Skin of body (tissue), 2 donors: ENCODE measurements around the gene FKBP2. TPM values are rescaled to one million over a fixed set of nuclear protein-coding genes. Genes with fewer than 3 reads are reported as not detected.
"Not testable (repeated sequence)": the region's sequence is repeated elsewhere in the genome, so short reads cannot be mapped to it uniquely, and the experiment has no call there.

Experiments used
- DNase-seq: peaks from one replicate; lab custom pipeline; 2025; lab: John Stamatoyannopoulos, UW
- total RNA-seq: library from RNA; depleted of rRNA; stranded (reverse); fragments of >200 nt; gene quantifications from one replicate; pipeline ENCODE4 v1.2.3, GENCODE V29; 2014

Gene FKBP2
- total RNA-seq, 1 donor from 2014 or later = 39.4 TPM

GRCh38 chr11:64233913-64234586 is 6.8 kb upstream of the FKBP2 start, which contains the start of gene VEGFB:
Gene VEGFB (plus strand): TSS chr11:64234584. CDS start chr11:64234834, 250 bp downstream.
- DNase-seq = no peak

- no peak for DNase-seq
Measured at GRCh38 chr11:64234647-64235379, 6.1 kb upstream of the FKBP2 start.

GRCh38 chr11:64235437-64236161 is 5.3 kb upstream of the FKBP2 start:
- no peak for DNase-seq

GRCh38 chr11:64237484-64237951 is 3.4 kb upstream of the FKBP2 start:
- no peak for DNase-seq

- DNase-seq = no peak
Measured at GRCh38 chr11:64238076-64238475, 2.8 kb upstream of the FKBP2 start.

- DNase-seq = no peak
Measured at GRCh38 chr11:64238999-64239398, 1.9 kb upstream of the FKBP2 start.

GRCh38 chr11:64239662-64240434 is 1.0 kb upstream of the FKBP2 start:
- no peak for DNase-seq

- DNase-seq = peak; percentile 99
Measured at GRCh38 chr11:64241241-64241490, 271 bp downstream of the FKBP2 start.

- no peak for DNase-seq
Measured at GRCh38 chr11:64241491-64242374, 838 bp downstream of the FKBP2 start.

- DNase-seq = no peak
Measured at GRCh38 chr11:64243236-64243854, 2.5 kb downstream of the FKBP2 start.

GRCh38 chr11:64244107-64244506 is 3.2 kb downstream of the FKBP2 start:
- no peak for DNase-seq

- no peak for DNase-seq
Measured at GRCh38 chr11:64244966-64245365, 4.1 kb downstream of the FKBP2 start.

GRCh38 chr11:64245401-64245796 is 4.5 kb downstream of the FKBP2 start:
- DNase-seq = peak; percentile 36

- DNase-seq = no peak
Measured at GRCh38 chr11:64245797-64246620, 5.1 kb downstream of the FKBP2 start.

- DNase-seq = not testable (repeated sequence)
Measured at GRCh38 chr11:64246621-64246870, 5.7 kb downstream of the FKBP2 start.

- DNase-seq = peak; percentile 71
Measured at GRCh38 chr11:64246871-64247728, 6.2 kb downstream of the FKBP2 start, which contains the start of gene PPP1R14B. Gene PPP1R14B (minus strand): TSS chr11:64246943. CDS start chr11:64246673, 270 bp downstream.

- no peak for DNase-seq
Measured at GRCh38 chr11:64247729-64248531, 7.0 kb downstream of the FKBP2 start.

GRCh38 chr11:64248578-64248977 is 7.7 kb downstream of the FKBP2 start:
- DNase-seq = no peak
